Upper lobe of left lung (tissue), 4 donors: ENCODE measurements around the gene YPEL1.

Source experiments
- EP300 ChIP-seq, 4 donors: sonication (generic); formaldehyde crosslinking; IDR thresholded peaks; one replicate each; pipeline ENCODE4 v1.5.1; 2017; ENCODE audit warnings: antibody characterized with exemption in 4 of 4, control low read depth in 2 of 4
- POLR2A ChIP-seq, 4 donors: fragments of 450-650 bp; IDR thresholded peaks; one replicate each; pipeline ENCODE4 v1.5.1; 2016 to 2017; ENCODE audit warnings: antibody characterized with exemption in 4 of 4, mild to moderate bottlenecking in 2 of 4
- POLR2AphosphoS5 ChIP-seq, 2 donors: sonication (generic); formaldehyde crosslinking; IDR thresholded peaks; one replicate each; pipeline ENCODE4 v1.5.1; 2017; ENCODE audit warnings: antibody characterized with exemption in 2 of 2
- TF ChIP-seq, protein P1 (sequence below), 6 experiments: fragments of 450-650 bp in 4 of 6; fragments of 200-600 bp in 2 of 6; sonication (generic) in 2 of 6; IDR thresholded peaks; one replicate each; pipeline ENCODE4 v1.5.1; 2016 to 2019; ENCODE audit warnings: antibody characterized with exemption in 6 of 6

DNA sequence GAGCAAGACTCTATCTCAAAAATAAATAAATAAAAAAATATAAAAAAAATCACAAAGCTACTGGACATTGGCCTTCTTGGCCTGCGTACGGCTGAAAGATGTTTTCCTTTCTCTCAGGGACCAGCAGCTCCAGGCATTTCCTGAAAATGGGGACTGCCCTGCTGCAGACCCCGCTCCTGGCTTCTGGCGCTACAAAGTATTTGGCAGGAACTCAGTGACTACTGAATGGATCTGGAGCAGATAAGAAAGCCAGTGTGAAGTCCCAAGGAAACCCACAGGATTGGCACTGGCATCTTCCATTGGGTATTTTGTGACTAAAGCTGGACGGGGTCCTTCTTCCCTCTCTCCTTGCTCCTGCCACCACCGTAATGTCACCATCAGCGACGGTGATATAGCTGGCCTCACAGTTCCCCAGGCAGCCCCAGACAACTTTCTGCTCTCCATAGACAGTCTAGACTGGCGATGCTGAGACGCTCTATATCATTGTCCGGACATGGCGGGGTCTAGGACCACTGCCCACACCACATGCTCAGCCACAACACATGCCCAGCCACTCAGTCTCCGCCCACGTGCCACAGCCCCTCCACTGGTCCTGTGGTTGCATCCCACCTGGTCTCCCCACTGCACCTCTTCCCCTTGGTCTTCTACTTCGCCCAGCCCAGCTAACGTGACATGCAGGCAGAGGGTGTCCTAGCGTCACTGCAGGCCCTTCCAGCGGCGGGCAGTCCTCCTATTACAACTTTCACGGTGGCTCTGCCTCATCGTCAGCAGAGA lies 22.7 kb upstream of the YPEL1 start:
- TF ChIP-seq, protein P1, sequence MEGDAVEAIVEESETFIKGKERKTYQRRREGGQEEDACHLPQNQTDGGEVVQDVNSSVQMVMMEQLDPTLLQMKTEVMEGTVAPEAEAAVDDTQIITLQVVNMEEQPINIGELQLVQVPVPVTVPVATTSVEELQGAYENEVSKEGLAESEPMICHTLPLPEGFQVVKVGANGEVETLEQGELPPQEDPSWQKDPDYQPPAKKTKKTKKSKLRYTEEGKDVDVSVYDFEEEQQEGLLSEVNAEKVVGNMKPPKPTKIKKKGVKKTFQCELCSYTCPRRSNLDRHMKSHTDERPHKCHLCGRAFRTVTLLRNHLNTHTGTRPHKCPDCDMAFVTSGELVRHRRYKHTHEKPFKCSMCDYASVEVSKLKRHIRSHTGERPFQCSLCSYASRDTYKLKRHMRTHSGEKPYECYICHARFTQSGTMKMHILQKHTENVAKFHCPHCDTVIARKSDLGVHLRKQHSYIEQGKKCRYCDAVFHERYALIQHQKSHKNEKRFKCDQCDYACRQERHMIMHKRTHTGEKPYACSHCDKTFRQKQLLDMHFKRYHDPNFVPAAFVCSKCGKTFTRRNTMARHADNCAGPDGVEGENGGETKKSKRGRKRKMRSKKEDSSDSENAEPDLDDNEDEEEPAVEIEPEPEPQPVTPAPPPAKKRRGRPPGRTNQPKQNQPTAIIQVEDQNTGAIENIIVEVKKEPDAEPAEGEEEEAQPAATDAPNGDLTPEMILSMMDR (IDR thresholded peaks at IDR 0.05), result no peak
- TF ChIP-seq POLR2A (IDR thresholded peaks at IDR 0.05) (no peak), EP300 (IDR thresholded peaks at IDR 0.05) (no peak), POLR2AphosphoS5 (IDR thresholded peaks at IDR 0.05) (no peak)
